ENCODE data around the gene MED13L.
"Not testable (repeated sequence)": the region's sequence is repeated elsewhere in the genome, so short reads cannot be mapped to it uniquely, and the experiment has no call there.

MED13L gene

GRCh38 chr12:116303929-116304328 is 26.4 kb upstream of the MED13L start:
- DNase-seq (ENCODE audit: low read depth, low spot score), result no peak

- no peak for DNase-seq (ENCODE audit: low read depth, low spot score)
These were observed 25.6 kb upstream of the MED13L start for GRCh38 chr12:116303066-116303465.

GRCh38 chr12:116302166-116303058 is 24.9 kb upstream of the MED13L start:
- no peak for DNase-seq (ENCODE audit: low read depth, low spot score)

- no peak for DNase-seq (ENCODE audit: low read depth, low spot score)
These were observed 24.1 kb upstream of the MED13L start for GRCh38 chr12:116301621-116302020.

- no peak for DNase-seq (ENCODE audit: low read depth, low spot score)
These were observed 22.3 kb upstream of the MED13L start for GRCh38 chr12:116299665-116300328.

- DNase-seq (ENCODE audit: low read depth, low spot score), result no peak
These were observed 21.6 kb upstream of the MED13L start for GRCh38 chr12:116299064-116299463.

GRCh38 chr12:116298578-116298977 is 21.1 kb upstream of the MED13L start:
- no peak for DNase-seq (ENCODE audit: low read depth, low spot score)

GRCh38 chr12:116297224-116297834 is 19.8 kb upstream of the MED13L start:
- no peak for DNase-seq (ENCODE audit: low read depth, low spot score)

- no peak for DNase-seq (ENCODE audit: low read depth, low spot score)
These were observed 18.1 kb upstream of the MED13L start for GRCh38 chr12:116295327-116296263.

GRCh38 chr12:116294454-116295165 is 17.1 kb upstream of the MED13L start:
- DNase-seq (ENCODE audit: low read depth, low spot score), result no peak

- DNase-seq (ENCODE audit: low read depth, low spot score), result no peak
These were observed 16.4 kb upstream of the MED13L start for GRCh38 chr12:116293687-116294453.

- DNase-seq (ENCODE audit: low read depth, low spot score), result no peak
These were observed 13.7 kb upstream of the MED13L start for GRCh38 chr12:116291218-116291617.

- DNase-seq (ENCODE audit: low read depth, low spot score), result no peak
These were observed 11.2 kb upstream of the MED13L start for GRCh38 chr12:116288735-116289134.

- DNase-seq (ENCODE audit: low read depth, low spot score), result no peak
These were observed 10.4 kb upstream of the MED13L start for GRCh38 chr12:116287842-116288301.

- DNase-seq (ENCODE audit: low read depth, low spot score), result no peak
These were observed 6.9 kb upstream of the MED13L start for GRCh38 chr12:116284396-116284795.

- not testable (repeated sequence) for DNase-seq (ENCODE audit: low read depth, low spot score)
These were observed 6.4 kb upstream of the MED13L start for GRCh38 chr12:116283881-116284280.

GRCh38 chr12:116282371-116283286 is 5.1 kb upstream of the MED13L start:
- no peak for DNase-seq (ENCODE audit: low read depth, low spot score)

- DNase-seq (ENCODE audit: low read depth, low spot score), result no peak
These were observed 3.2 kb upstream of the MED13L start for GRCh38 chr12:116280595-116281290.

All from iPS DF 19.7 (cell line).